GM15510 (cell line): ENCODE measurements around the gene USP38.

ENCODE experiments used
- POLR2A ChIP-seq: IDR thresholded peaks from 3 replicates; pipeline ENCODE4 v1.6.1; 2011; ENCODE audit warnings: borderline replicate concordance; ENCODE audit not compliant: insufficient read length; ENCODE audit errors: extremely low read depth

The USP38 gene

GRCh38 chr4:143188136-143189088 lies 3.7 kb downstream of the USP38 start:
- TF ChIP-seq POLR2A, result no peak

- no peak for TF ChIP-seq POLR2A
Measured at GRCh38 chr4:143189528-143189927, 4.8 kb downstream of the USP38 start.

GRCh38 chr4:143195581-143195980 lies 10.9 kb downstream of the USP38 start:
- no peak for TF ChIP-seq POLR2A

DNA sequence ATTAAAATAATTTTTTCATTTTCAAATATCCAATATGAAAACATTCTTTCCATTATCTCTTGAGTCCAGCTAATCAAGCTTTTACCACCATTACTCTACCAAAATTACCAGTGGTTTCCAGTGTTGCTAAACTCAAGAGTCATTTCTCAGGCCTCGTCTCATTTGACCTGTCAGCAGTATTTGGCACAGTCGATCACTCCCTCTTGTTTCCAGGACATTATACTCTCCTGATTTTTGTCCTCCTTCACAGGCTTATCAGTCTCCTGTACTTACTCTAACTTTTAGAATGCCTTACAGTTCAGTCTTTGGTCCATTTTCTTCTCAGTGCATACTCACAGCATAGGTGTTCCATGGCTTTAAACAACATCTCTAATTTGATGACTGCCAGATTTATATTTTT lies 11.6 kb downstream of the USP38 start:
- no peak for TF ChIP-seq POLR2A

DNA sequence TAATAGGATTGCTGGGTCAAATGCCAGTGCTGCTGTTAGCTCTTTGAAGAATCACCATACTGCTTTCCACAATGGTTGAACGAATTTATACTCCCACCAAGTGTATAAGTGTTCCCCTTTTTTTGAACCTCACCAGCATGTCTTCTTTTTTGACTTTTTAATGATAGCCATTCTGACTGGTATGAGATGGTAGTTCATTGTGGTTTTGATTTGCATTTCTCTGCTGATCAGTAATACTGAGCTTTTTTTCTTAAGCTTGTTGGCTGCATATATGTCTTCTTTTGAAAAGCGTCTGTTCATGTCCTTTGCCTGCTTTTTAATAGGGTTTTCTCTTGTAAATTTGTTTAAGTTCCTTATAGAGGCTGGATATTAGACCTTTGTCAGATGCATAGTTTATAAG lies 14.8 kb downstream of the USP38 start:
- no peak for TF ChIP-seq POLR2A

- no peak for TF ChIP-seq POLR2A
Measured at GRCh38 chr4:143202824-143203223, 18.1 kb downstream of the USP38 start.

DNA sequence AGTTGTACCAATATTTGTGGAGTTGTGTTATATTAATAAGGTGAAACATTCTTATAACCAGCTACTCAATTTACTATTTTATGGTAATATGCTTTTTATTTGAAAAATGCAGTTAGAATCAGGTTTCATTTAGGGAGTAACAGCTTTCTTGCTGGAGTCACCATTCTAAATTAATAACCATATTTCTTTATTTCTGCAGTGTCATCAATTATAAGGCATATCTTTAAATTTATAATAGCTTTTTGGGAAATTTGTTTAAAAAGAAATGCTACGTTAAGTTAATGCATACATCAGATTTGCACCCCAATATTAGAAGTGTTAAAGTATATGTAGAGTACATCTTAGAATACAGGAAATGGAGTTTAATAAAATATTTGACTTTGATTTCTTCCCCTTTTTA lies 18.9 kb downstream of the USP38 start:
- no peak for TF ChIP-seq POLR2A

- no peak for TF ChIP-seq POLR2A
Measured at GRCh38 chr4:143207555-143207954, 22.8 kb downstream of the USP38 start.

GRCh38 chr4:143212566-143212965 lies 27.8 kb downstream of the USP38 start:
- TF ChIP-seq POLR2A, result no peak

GRCh38 chr4:143215873-143216272 lies 31.2 kb downstream of the USP38 start:
- no peak for TF ChIP-seq POLR2A

DNA sequence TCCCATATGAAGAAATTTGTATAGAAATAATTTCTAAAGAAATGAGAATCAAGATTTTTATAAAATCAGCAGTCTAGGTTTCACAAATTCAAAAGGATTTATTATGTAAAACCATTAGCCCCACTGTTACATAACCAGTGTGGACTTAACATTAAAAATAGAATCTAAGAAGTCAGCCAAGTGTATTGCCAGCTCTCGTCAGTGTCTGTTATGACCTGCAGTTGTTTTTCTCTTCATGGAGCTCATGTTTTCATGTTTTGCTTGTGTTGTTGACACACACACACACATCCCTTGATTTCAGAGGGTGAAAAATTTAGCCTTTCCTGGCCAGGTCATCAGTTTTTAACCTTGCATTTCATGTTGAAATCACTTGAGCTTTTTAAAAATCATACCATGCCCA lies 39.5 kb downstream of the USP38 start:
- TF ChIP-seq POLR2A, result no peak

- TF ChIP-seq POLR2A, result no peak
Measured at GRCh38 chr4:143225167-143225566, 40.5 kb downstream of the USP38 start.

GRCh38 chr4:143230683-143231082 lies 46.0 kb downstream of the USP38 start:
- TF ChIP-seq POLR2A, result no peak

- no peak for TF ChIP-seq POLR2A
Measured at GRCh38 chr4:143232277-143232676, 47.6 kb downstream of the USP38 start.

GRCh38 chr4:143234153-143234552 lies 49.4 kb downstream of the USP38 start:
- no peak for TF ChIP-seq POLR2A

GRCh38 chr4:143240939-143241679 lies 56.4 kb downstream of the USP38 start:
- TF ChIP-seq POLR2A, result no peak

GRCh38 chr4:143241892-143242291 lies 57.2 kb downstream of the USP38 start:
- no peak for TF ChIP-seq POLR2A

- TF ChIP-seq POLR2A, result no peak
Measured at GRCh38 chr4:143243041-143243440, 58.3 kb downstream of the USP38 start.
